HG03442 (cell line): ENCODE results near the gene AP3M1.
"Not testable (repeated sequence)": the region's sequence is repeated elsewhere in the genome, so short reads cannot be mapped to it uniquely, and the experiment has no call there.

Source experiments
- ATAC-seq: cut with Tn5 transposase; IDR thresholded peaks from one replicate; pipeline ENCODE4 v1.9.1; 2021; ENCODE audit warnings: mild to moderate bottlenecking, moderate library complexity; ENCODE audit not compliant: unreplicated experiment

AP3M1 gene

GRCh38 chr10:74150204-74150989 lies at the start of gene AP3M1:
Gene AP3M1 (minus strand): TSS chr10:74150828. CDS start chr10:74138379, 12,449 bp downstream.
- peak; percentile 38 for ATAC-seq

- no peak for ATAC-seq
These were observed 48.7 kb upstream of the AP3M1 start for GRCh38 chr10:74199315-74199714.

GRCh38 chr10:74194999-74195398 lies 44.4 kb upstream of the AP3M1 start:
- no peak for ATAC-seq

- ATAC-seq, result no peak
These were observed 43.9 kb upstream of the AP3M1 start for GRCh38 chr10:74194545-74194944.

GRCh38 chr10:74190494-74190893 lies 39.9 kb upstream of the AP3M1 start:
- no peak for ATAC-seq

- peak; percentile 69 for ATAC-seq
These were observed 39.4 kb upstream of the AP3M1 start for GRCh38 chr10:74189999-74190421.

- not testable (repeated sequence) for ATAC-seq
These were observed 38.0 kb upstream of the AP3M1 start for GRCh38 chr10:74188617-74189016.

GRCh38 chr10:74187237-74187636 lies 36.6 kb upstream of the AP3M1 start:
- ATAC-seq, result no peak

GRCh38 chr10:74186678-74187077 lies 36.0 kb upstream of the AP3M1 start:
- ATAC-seq, result no peak

- no peak for ATAC-seq
These were observed 28.6 kb upstream of the AP3M1 start for GRCh38 chr10:74179111-74179710.

GRCh38 chr10:74178042-74178791 lies 27.6 kb upstream of the AP3M1 start:
- ATAC-seq, result no peak

GRCh38 chr10:74177140-74177677 lies 26.6 kb upstream of the AP3M1 start:
- ATAC-seq, result peak; percentile 22

- peak; percentile 89 for ATAC-seq
These were observed 25.9 kb upstream of the AP3M1 start for GRCh38 chr10:74176380-74177139.

GRCh38 chr10:74175510-74176379 lies 25.1 kb upstream of the AP3M1 start:
- no peak for ATAC-seq

GRCh38 chr10:74174521-74174920 lies 23.9 kb upstream of the AP3M1 start:
- no peak for ATAC-seq

GRCh38 chr10:74171625-74172024 lies 21.0 kb upstream of the AP3M1 start:
- ATAC-seq, result no peak

- no peak for ATAC-seq
These were observed 16.8 kb upstream of the AP3M1 start for GRCh38 chr10:74167443-74167842.

- no peak for ATAC-seq
These were observed 14.9 kb upstream of the AP3M1 start for GRCh38 chr10:74165530-74165901.

- no peak for ATAC-seq
These were observed 14.3 kb upstream of the AP3M1 start for GRCh38 chr10:74164716-74165529.
